ENCODE results near the gene C1orf159. TPM values are rescaled to one million over a fixed set of nuclear protein-coding genes. Genes with fewer than 3 reads are reported as not detected.
"Not testable (repeated sequence)": the region's sequence is repeated elsewhere in the genome, so short reads cannot be mapped to it uniquely, and the experiment has no call there.

Gene C1orf159
- total RNA-seq, 1 experiment from 2014 or later: 19.8 TPM

GRCh38 chr1:1058088-1058905 lies 57.6 kb downstream of the C1orf159 start:
- DNase-seq (ENCODE audit: low read depth): no peak

GRCh38 chr1:1057769-1058087 lies 58.2 kb downstream of the C1orf159 start:
- DNase-seq (ENCODE audit: low read depth): not testable (repeated sequence)

GRCh38 chr1:1055841-1056736 lies 59.8 kb downstream of the C1orf159 start:
- DNase-seq (ENCODE audit: low read depth): no peak

- no peak for DNase-seq (ENCODE audit: low read depth)
These were observed 60.9 kb downstream of the C1orf159 start for GRCh38 chr1:1054971-1055370.

- no peak for DNase-seq (ENCODE audit: low read depth)
These were observed 61.7 kb downstream of the C1orf159 start for GRCh38 chr1:1054099-1054700.

- no peak for DNase-seq (ENCODE audit: low read depth)
These were observed 62.2 kb downstream of the C1orf159 start for GRCh38 chr1:1053682-1054081.

- DNase-seq (ENCODE audit: low read depth): no peak
These were observed 62.9 kb downstream of the C1orf159 start for GRCh38 chr1:1053022-1053421.

- no peak for DNase-seq (ENCODE audit: low read depth)
These were observed 63.7 kb downstream of the C1orf159 start for GRCh38 chr1:1052003-1052840.

- no peak for DNase-seq (ENCODE audit: low read depth)
These were observed 64.6 kb downstream of the C1orf159 start for GRCh38 chr1:1051127-1051810.

GRCh38 chr1:1050577-1051052 lies 65.3 kb downstream of the C1orf159 start:
- no peak for DNase-seq (ENCODE audit: low read depth)

- DNase-seq (ENCODE audit: low read depth): no peak
These were observed 66.3 kb downstream of the C1orf159 start for GRCh38 chr1:1049318-1050165.

GRCh38 chr1:1048765-1049164 lies 67.1 kb downstream of the C1orf159 start:
- DNase-seq (ENCODE audit: low read depth): no peak

GRCh38 chr1:1047963-1048362 lies 67.9 kb downstream of the C1orf159 start:
- DNase-seq (ENCODE audit: low read depth): no peak

- no peak for DNase-seq (ENCODE audit: low read depth)
These were observed 68.5 kb downstream of the C1orf159 start for GRCh38 chr1:1047407-1047806.

GRCh38 chr1:1046767-1047166 lies 69.1 kb downstream of the C1orf159 start:
- DNase-seq (ENCODE audit: low read depth): no peak

GRCh38 chr1:1046243-1046642 lies 69.6 kb downstream of the C1orf159 start:
- no peak for DNase-seq (ENCODE audit: low read depth)

- no peak for DNase-seq (ENCODE audit: low read depth)
These were observed 70.8 kb downstream of the C1orf159 start for GRCh38 chr1:1045129-1045528.

GRCh38 chr1:1044455-1045078 lies 71.3 kb downstream of the C1orf159 start:
- no peak for DNase-seq (ENCODE audit: low read depth)

- DNase-seq (ENCODE audit: low read depth): no peak
These were observed 72.0 kb downstream of the C1orf159 start for GRCh38 chr1:1043921-1044320.
